Fibroblast of the aortic adventitia (primary cell): ENCODE data around the gene DOCK1. TPM values are rescaled to one million over a fixed set of nuclear protein-coding genes. Genes with fewer than 3 reads are reported as not detected.

Experiments
- DNase-seq: peaks from one replicate; pipeline ENCODE4 v3.0.0-alpha.2; 2010; ENCODE audit warnings: low read depth
- H3K4me3 ChIP-seq: 2 replicates; pipeline ENCODE4 v1.5.1; 2011; ENCODE audit warnings: low read depth, mild to moderate bottlenecking, control low read depth, low read length, moderate library complexity
- total RNA-seq: library from RNA; depleted of rRNA; stranded (reverse); fragments of >200 nt; gene quantifications from 2 replicates; pipeline ENCODE4 v1.2.3, GENCODE V29; 2012; ENCODE audit warnings: low replicate concordance
- TF ChIP-seq, protein P1 (sequence below): IDR thresholded peaks from 2 replicates; pipeline ENCODE4 v1.5.1; 2011; ENCODE audit warnings: mild to moderate bottlenecking, low read length, control low read depth, inconsistent platforms; ENCODE audit not compliant: insufficient read depth

The DOCK1 gene
- total RNA-seq, 1 donor = 75.2 TPM

DNA sequence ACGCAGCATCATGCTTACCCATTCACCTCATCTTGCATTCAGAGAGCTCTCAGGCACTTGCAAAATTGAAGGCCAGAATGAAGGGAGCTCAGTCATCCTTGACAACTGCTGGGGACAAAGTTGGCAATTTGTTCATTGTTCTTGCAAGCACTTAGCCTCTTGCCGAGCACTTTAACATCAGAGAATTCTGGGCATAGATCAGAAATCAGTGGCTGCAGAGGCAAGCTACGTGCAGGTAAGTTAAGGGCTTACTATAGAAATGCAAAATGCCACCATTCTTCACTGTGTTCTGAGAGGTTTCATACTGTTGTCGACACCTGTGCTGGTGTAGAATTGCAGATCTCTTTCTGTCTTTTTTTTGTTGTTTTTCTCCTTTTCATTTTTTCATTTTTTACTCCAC, 375.2 kb downstream of the DOCK1 start:
- TF ChIP-seq, protein P1, sequence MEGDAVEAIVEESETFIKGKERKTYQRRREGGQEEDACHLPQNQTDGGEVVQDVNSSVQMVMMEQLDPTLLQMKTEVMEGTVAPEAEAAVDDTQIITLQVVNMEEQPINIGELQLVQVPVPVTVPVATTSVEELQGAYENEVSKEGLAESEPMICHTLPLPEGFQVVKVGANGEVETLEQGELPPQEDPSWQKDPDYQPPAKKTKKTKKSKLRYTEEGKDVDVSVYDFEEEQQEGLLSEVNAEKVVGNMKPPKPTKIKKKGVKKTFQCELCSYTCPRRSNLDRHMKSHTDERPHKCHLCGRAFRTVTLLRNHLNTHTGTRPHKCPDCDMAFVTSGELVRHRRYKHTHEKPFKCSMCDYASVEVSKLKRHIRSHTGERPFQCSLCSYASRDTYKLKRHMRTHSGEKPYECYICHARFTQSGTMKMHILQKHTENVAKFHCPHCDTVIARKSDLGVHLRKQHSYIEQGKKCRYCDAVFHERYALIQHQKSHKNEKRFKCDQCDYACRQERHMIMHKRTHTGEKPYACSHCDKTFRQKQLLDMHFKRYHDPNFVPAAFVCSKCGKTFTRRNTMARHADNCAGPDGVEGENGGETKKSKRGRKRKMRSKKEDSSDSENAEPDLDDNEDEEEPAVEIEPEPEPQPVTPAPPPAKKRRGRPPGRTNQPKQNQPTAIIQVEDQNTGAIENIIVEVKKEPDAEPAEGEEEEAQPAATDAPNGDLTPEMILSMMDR = no peak
- DNase-seq = no peak
- no peak overlapping the region for H3K4me3 ChIP-seq

GRCh38 chr10:127283017-127283416, 377.8 kb downstream of the DOCK1 start:
- no peak for DNase-seq
- H3K4me3 ChIP-seq = no peak overlapping the region
- TF ChIP-seq, protein P1 = no peak

- TF ChIP-seq, protein P1 = no peak
- H3K4me3 ChIP-seq = no peak overlapping the region
Measured at GRCh38 chr10:127283576-127283975, 378.3 kb downstream of the DOCK1 start.

GRCh38 chr10:127290850-127291249, 385.6 kb downstream of the DOCK1 start:
- TF ChIP-seq, protein P1 = no peak
- DNase-seq = no peak
- no peak overlapping the region for H3K4me3 ChIP-seq

More at GRCh38 chr10:127283576-127283975, 378.3 kb downstream of the DOCK1 start:
- no peak for DNase-seq

DNA sequence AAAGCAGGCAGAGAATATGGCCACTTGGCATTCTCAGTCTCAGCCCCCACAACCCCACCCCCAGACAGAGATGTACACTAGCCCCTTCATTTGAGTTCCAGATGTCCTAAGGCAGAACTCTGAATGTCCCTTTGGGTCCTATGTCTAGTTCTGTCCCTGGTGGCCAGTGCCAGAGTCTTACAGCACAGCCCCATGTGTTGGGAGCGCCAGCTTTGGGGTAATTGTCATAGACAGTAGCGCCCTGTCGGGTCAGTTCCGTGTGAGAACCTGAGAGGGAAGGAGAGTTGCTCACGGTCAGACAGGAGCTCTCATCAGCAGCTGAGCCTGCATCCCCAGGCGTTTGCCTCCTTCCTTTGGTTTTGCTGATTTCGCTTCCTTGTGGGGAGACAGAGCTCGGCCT, 386.1 kb downstream of the DOCK1 start:
- no peak for DNase-seq
- H3K4me3 ChIP-seq = no peak overlapping the region
- TF ChIP-seq, protein P1 = no peak

GRCh38 chr10:127292888-127293287, 387.7 kb downstream of the DOCK1 start:
- no peak overlapping the region for H3K4me3 ChIP-seq
- TF ChIP-seq, protein P1 = no peak
- DNase-seq = no peak

DNA sequence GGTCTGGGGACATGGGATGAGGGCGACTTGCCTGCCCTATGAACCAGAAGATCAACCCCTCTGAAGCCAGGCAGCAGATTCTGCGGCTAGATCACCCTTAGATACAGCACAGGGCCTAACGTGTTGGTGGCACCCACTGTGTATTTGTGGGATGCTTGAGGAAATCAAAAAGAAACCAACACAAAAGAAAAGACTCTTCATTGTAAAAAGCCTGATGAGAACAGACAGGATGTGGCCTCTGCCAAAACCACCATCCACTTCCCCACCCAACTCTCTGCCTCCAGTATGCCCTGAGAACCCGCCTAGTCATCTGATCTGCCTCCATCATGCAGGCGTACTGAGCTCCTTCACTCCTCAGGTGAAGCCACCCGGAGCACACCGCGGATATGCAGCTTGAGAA, 388.4 kb downstream of the DOCK1 start:
- no peak for DNase-seq
- H3K4me3 ChIP-seq = no peak overlapping the region
- TF ChIP-seq, protein P1 = no peak
